ENCODE results near the gene GNB5. TPM values are rescaled to one million over a fixed set of nuclear protein-coding genes. Genes with fewer than 3 reads are reported as not detected.
A peak's percentile ranks its signal among the peaks of the same experiment; 100 is the strongest.

Gene GNB5
- total RNA-seq, 1 donor from 2014 or later = 12.7 TPM

GRCh38 chr15:52146776-52147175 lies 44.4 kb downstream of the GNB5 start:
- no peak for ATAC-seq
- DNase-seq (ENCODE audit: low spot score) = no peak

- DNase-seq (ENCODE audit: low spot score) (no peak), ATAC-seq (no peak)
These were observed 44.9 kb downstream of the GNB5 start for GRCh38 chr15:52146261-52146660.

- DNase-seq (ENCODE audit: low spot score) (no peak), ATAC-seq (no peak)
These were observed 46.5 kb downstream of the GNB5 start for GRCh38 chr15:52144656-52145178.

GRCh38 chr15:52143873-52144272 lies 47.3 kb downstream of the GNB5 start:
- no peak for DNase-seq (ENCODE audit: low spot score)
- no peak for ATAC-seq

- no peak for DNase-seq (ENCODE audit: low spot score)
- no peak for ATAC-seq
These were observed 50.5 kb downstream of the GNB5 start for GRCh38 chr15:52140646-52141045.

GRCh38 chr15:52139599-52140462 lies 51.4 kb downstream of the GNB5 start:
- ATAC-seq = peak; percentile 79

GRCh38 chr15:52137432-52138357 lies 53.5 kb downstream of the GNB5 start:
- DNase-seq (ENCODE audit: low spot score) (peak; percentile 82), ATAC-seq (peak; percentile 36)

More at GRCh38 chr15:52139599-52140462, 51.4 kb downstream of the GNB5 start:
- DNase-seq (ENCODE audit: low spot score) = peak; percentile 86

- DNase-seq (ENCODE audit: low spot score) (no peak), ATAC-seq (no peak)
These were observed 54.7 kb downstream of the GNB5 start for GRCh38 chr15:52136442-52136980.

- ATAC-seq (peak; percentile 81), DNase-seq (ENCODE audit: low spot score) (peak; percentile 98)
These were observed 56.6 kb downstream of the GNB5 start for GRCh38 chr15:52134502-52135144.

GRCh38 chr15:52133510-52134220 lies 57.5 kb downstream of the GNB5 start:
- no peak for DNase-seq (ENCODE audit: low spot score)
- ATAC-seq = no peak

GRCh38 chr15:52132066-52132465 lies 59.1 kb downstream of the GNB5 start:
- no peak for ATAC-seq
- no peak for DNase-seq (ENCODE audit: low spot score)

- no peak for DNase-seq (ENCODE audit: low spot score)
- no peak for ATAC-seq
These were observed 62.6 kb downstream of the GNB5 start for GRCh38 chr15:52128568-52128967.

- DNase-seq (ENCODE audit: low spot score) = no peak
- ATAC-seq = no peak
These were observed 66.8 kb downstream of the GNB5 start for GRCh38 chr15:52124270-52124880.

GRCh38 chr15:52121896-52122295 lies 69.3 kb downstream of the GNB5 start:
- ATAC-seq = no peak
- no peak for DNase-seq (ENCODE audit: low spot score)

- DNase-seq (ENCODE audit: low spot score) = peak; percentile 59
These were observed 70.2 kb downstream of the GNB5 start for GRCh38 chr15:52121006-52121405.

GRCh38 chr15:52120488-52120887 lies 70.7 kb downstream of the GNB5 start:
- DNase-seq (ENCODE audit: low spot score) (no peak), ATAC-seq (no peak)

More at GRCh38 chr15:52121006-52121405, 70.2 kb downstream of the GNB5 start:
- ATAC-seq = peak; percentile 40

GRCh38 chr15:52118969-52119749 lies 72.0 kb downstream of the GNB5 start:
- ATAC-seq = no peak

GRCh38 chr15:52117549-52117948 lies 73.6 kb downstream of the GNB5 start:
- ATAC-seq (peak; percentile 5), DNase-seq (ENCODE audit: low spot score) (no peak)

More at GRCh38 chr15:52118969-52119749, 72.0 kb downstream of the GNB5 start:
- no peak for DNase-seq (ENCODE audit: low spot score)
